H9 (cell line): ENCODE measurements around the gene ELK1. TPM values are rescaled to one million over a fixed set of nuclear protein-coding genes. Genes with fewer than 3 reads are reported as not detected.

Source experiments
- DNase-seq: peaks from one replicate; pipeline ENCODE4 v3.0.0-alpha.2; 2017
- H2AFZ ChIP-seq: one replicate; pipeline ENCODE4 v1.6.1; 2013; ENCODE audit warnings: mild to moderate bottlenecking, low read length, control low read depth, moderate library complexity
- H2AK5ac ChIP-seq: 2 replicates; pipeline ENCODE4 v1.6.1; 2013; ENCODE audit warnings: low read length, control low read depth, mixed read lengths; ENCODE audit not compliant: insufficient read length
- H2BK120ac ChIP-seq: one replicate; pipeline ENCODE4 v1.6.1; 2013; ENCODE audit warnings: low read depth, mild to moderate bottlenecking, low read length, control low read depth, inconsistent platforms; ENCODE audit not compliant: poor library complexity, severe bottlenecking
- H2BK12ac ChIP-seq: 2 replicates; pipeline ENCODE4 v1.6.1; 2013; ENCODE audit warnings: low read length, control low read depth, mixed read lengths, low read depth; ENCODE audit not compliant: insufficient read length
- H2BK15ac ChIP-seq: 2 replicates; pipeline ENCODE4 v1.6.1; 2013; ENCODE audit warnings: low read depth, low read length, control low read depth
- H2BK20ac ChIP-seq: one replicate; pipeline ENCODE4 v1.6.1; 2013; ENCODE audit warnings: low read depth, mild to moderate bottlenecking, low read length, control low read depth, inconsistent platforms; ENCODE audit not compliant: poor library complexity, severe bottlenecking
- H2BK5ac ChIP-seq: 2 replicates; pipeline ENCODE4 v1.6.1; 2013; ENCODE audit warnings: low read length, control low read depth, mixed read lengths; ENCODE audit not compliant: insufficient read length
- H3K14ac ChIP-seq: 2 replicates; pipeline ENCODE4 v1.6.1; 2013; ENCODE audit warnings: low read length, control low read depth; ENCODE audit not compliant: insufficient read depth
- H3K18ac ChIP-seq: 2 replicates; pipeline ENCODE4 v1.6.1; 2013; ENCODE audit warnings: low read depth, mild to moderate bottlenecking, mixed read lengths, low read length, control low read depth; ENCODE audit not compliant: insufficient read length
- H3K23ac ChIP-seq: 2 replicates; pipeline ENCODE4 v1.6.1; 2013; ENCODE audit warnings: low read length, control low read depth, mixed read lengths, low read depth; ENCODE audit not compliant: insufficient read length
- H3K23me2 ChIP-seq: 2 replicates; pipeline ENCODE4 v1.6.1; 2013; ENCODE audit warnings: low read depth, mild to moderate bottlenecking, mixed read lengths, low read length, control low read depth; ENCODE audit not compliant: insufficient read length, poor library complexity, severe bottlenecking
- H3K27ac ChIP-seq: 2 replicates; pipeline ENCODE4 v1.5.1; 2013; ENCODE audit warnings: low read length, control low read depth, mixed read lengths, low read depth; ENCODE audit not compliant: insufficient read length
- H3K27me3 ChIP-seq: 2 replicates; pipeline ENCODE4 v1.6.1; 2013; ENCODE audit warnings: low read length, control low read depth, inconsistent platforms; ENCODE audit not compliant: insufficient read depth
- H3K4ac ChIP-seq: 2 replicates; pipeline ENCODE4 v1.6.1; 2013; ENCODE audit warnings: low read depth, mild to moderate bottlenecking, control low read depth, inconsistent platforms, low read length, moderate library complexity
- H3K4me1 ChIP-seq: 2 replicates; pipeline ENCODE4 v1.6.1; 2013; ENCODE audit warnings: low read length, control low read depth, inconsistent platforms; ENCODE audit not compliant: insufficient read depth
- H3K4me2 ChIP-seq: 2 replicates; pipeline ENCODE4 v1.6.1; 2013; ENCODE audit warnings: low read length, control low read depth, mixed read lengths; ENCODE audit not compliant: insufficient read length, insufficient read depth
- H3K56ac ChIP-seq: 2 replicates; pipeline ENCODE4 v1.6.1; 2013; ENCODE audit warnings: low read depth, mild to moderate bottlenecking, mixed read lengths, low read length, control low read depth; ENCODE audit not compliant: insufficient read length
- H3K79me1 ChIP-seq: 2 replicates; pipeline ENCODE4 v1.6.1; 2013; ENCODE audit warnings: low read depth, mild to moderate bottlenecking, moderate library complexity, low read length, control low read depth, inconsistent platforms; ENCODE audit not compliant: insufficient read depth, poor library complexity, severe bottlenecking
- H3K79me2 ChIP-seq: 2 replicates; pipeline ENCODE4 v1.6.1; 2013; ENCODE audit warnings: low read length, control low read depth, inconsistent platforms; ENCODE audit not compliant: insufficient read depth
- H3K9ac ChIP-seq: 2 replicates; pipeline ENCODE4 v1.6.1; 2013; ENCODE audit warnings: low read length, control low read depth, mixed read lengths; ENCODE audit not compliant: insufficient read length; ENCODE audit errors: extremely low read depth
- H3K9me3 ChIP-seq: one replicate; pipeline ENCODE4 v1.6.1; 2013; ENCODE audit warnings: low read depth, low read length, inconsistent platforms; ENCODE audit not compliant: control insufficient read depth
- H3T11ph ChIP-seq: one replicate; pipeline ENCODE4 v1.6.1; 2013; ENCODE audit warnings: mild to moderate bottlenecking, low read length, control low read depth, inconsistent platforms
- H4K20me1 ChIP-seq: one replicate; pipeline ENCODE4 v1.6.1; 2013; ENCODE audit not compliant: control insufficient read depth, insufficient read length, insufficient read depth
- H4K5ac ChIP-seq: 2 replicates; pipeline ENCODE4 v1.6.1; 2013; ENCODE audit warnings: low read depth, mild to moderate bottlenecking, mixed read lengths, low read length, control low read depth; ENCODE audit not compliant: insufficient read length
- H4K8ac ChIP-seq: replicated peaks from 2 replicates; pipeline ENCODE4 v1.6.1; 2013; ENCODE audit warnings: low read length, control low read depth, mixed read lengths, low read depth; ENCODE audit not compliant: insufficient read length
- H4K91ac ChIP-seq: 2 replicates; pipeline ENCODE4 v1.6.1; 2013; ENCODE audit warnings: low read depth, mild to moderate bottlenecking, moderate library complexity, mixed read lengths, low read length, control low read depth; ENCODE audit not compliant: insufficient read length
- H3K27ac Mint-ChIP-seq, 3 experiments: 2 replicates in 2 of 3; 3 replicates in 1 of 3; pipeline ENCODE4 v1.8.0; 2020 to 2021; ENCODE audit warnings: mixed read lengths in 3 of 3, mild to moderate bottlenecking in 1 of 3, moderate library complexity in 1 of 3
- H3K27me3 Mint-ChIP-seq: 2 replicates; pipeline ENCODE4 v1.8.0; 2021; ENCODE audit warnings: low read depth, mild to moderate bottlenecking, moderate library complexity, mixed read lengths
- H3K36me3 Mint-ChIP-seq, 3 experiments: 2 replicates in 2 of 3; 3 replicates in 1 of 3; pipeline ENCODE4 v1.8.0; 2020 to 2021; ENCODE audit warnings: low read depth in 3 of 3, mixed read lengths in 3 of 3; ENCODE audit not compliant: insufficient read depth in 1 of 3
- H3K4me1 Mint-ChIP-seq, 2 experiments: 2 replicates each; pipeline ENCODE4 v1.8.0; 2020; ENCODE audit warnings: mixed read lengths in 2 of 2
- H3K4me3 Mint-ChIP-seq, 2 experiments: 2 replicates in 1 of 2; 3 replicates in 1 of 2; pipeline ENCODE4 v1.8.0; 2020 to 2021; ENCODE audit warnings: mild to moderate bottlenecking in 2 of 2, mixed read lengths in 2 of 2, moderate library complexity in 1 of 2
- H3K9me3 Mint-ChIP-seq, 2 experiments: 2 replicates in 1 of 2; 3 replicates in 1 of 2; pipeline ENCODE4 v1.8.0; 2020; ENCODE audit warnings: mild to moderate bottlenecking in 2 of 2, mixed read lengths in 2 of 2, moderate library complexity in 1 of 2
- CTCF ChIP-seq: fragments of 200-600 bp; sonication (generic); conservative IDR thresholded peaks from 3 replicates; pipeline ENCODE4 v1.8.0; 2021; ENCODE audit warnings: antibody characterized with exemption, mild to moderate bottlenecking
- WGBS: extraction: QIAGEN DNeasy Blood & Tissue Kit; methylation state at CpG from one replicate; pipeline ENCODE4 v1.1.7; 2013; ENCODE audit warnings: missing lambda C conversion rate, low lambda C conversion rate, mixed read lengths; ENCODE audit not compliant: insufficient read length; ENCODE audit errors: extremely low coverage; 5-methylcytosine and 5-hydroxymethylcytosine counted together
- total RNA-seq: library from RNA; stranded (reverse); gene quantifications from 2 replicates; pipeline ENCODE4 v1.2.1, GENCODE V29; 2021

ELK1 gene
- total RNA-seq, 1 experiment from 2014 or later: 49.8 TPM

DNA sequence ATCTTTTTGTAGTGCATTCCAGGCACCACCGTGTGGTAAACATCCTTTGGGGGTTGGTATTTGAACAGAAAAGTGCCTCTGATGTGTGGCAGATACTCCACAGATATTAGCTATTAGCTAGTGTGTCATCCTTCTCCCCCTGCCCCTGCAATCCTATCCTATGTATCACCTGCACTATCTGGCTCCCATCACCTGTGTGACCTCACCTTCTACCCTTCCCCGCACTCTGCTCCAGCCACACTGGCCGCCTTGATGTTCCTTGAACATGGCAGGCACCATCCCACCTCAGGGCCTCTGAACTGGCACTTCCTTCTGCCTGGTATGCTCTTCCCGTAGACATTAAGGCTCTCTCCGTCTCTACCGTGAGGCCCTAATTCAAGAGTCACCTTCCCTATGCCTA, 3.7 kb downstream of the ELK1 start:
- no peak overlapping the region for H2BK12ac ChIP-seq
- no peak overlapping the region for H3T11ph ChIP-seq
- H3K18ac ChIP-seq: no peak overlapping the region
- no peak overlapping the region for H3K9ac ChIP-seq
- no peaks in the 10 kb centered on the region; the same call in 1 of the 2 replicates for H3K4me1 ChIP-seq
- H3K4ac ChIP-seq: no peak overlapping the region
- H4K20me1 ChIP-seq: no peaks in the 10 kb centered on the region
- no peak overlapping the region for H4K91ac ChIP-seq
- no peak overlapping the region for H2BK120ac ChIP-seq
- no peaks in the 10 kb centered on the region for H3K23me2 ChIP-seq
- H3K23ac ChIP-seq: no peak overlapping the region
- H2AFZ ChIP-seq: no peak overlapping the region
- no peak overlapping the region for H3K56ac ChIP-seq
- Mint-ChIP-seq H3K27me3 (no peaks in the 10 kb centered on the region; the same call in none of the 2 replicates), H3K36me3 (peaks cover 25 to 45% (median 39%) of the 10 kb centered on the region in 3 experiments), H3K27ac (peak overlapping the region in 1 of 3 experiments; percentile 23; a peak in 1 of 7 replicates), H3K9me3 (peaks cover 79 to 83% of the 10 kb centered on the region in 2 experiments), H3K4me1 (peaks cover 20 to 24% of the 10 kb centered on the region in 2 experiments), H3K4me3 (no peak overlapping the region)
- H2AK5ac ChIP-seq: no peak overlapping the region
- no peak overlapping the region for H3K14ac ChIP-seq
- H3K27me3 ChIP-seq: no peaks in the 10 kb centered on the region
- no peak overlapping the region for H4K5ac ChIP-seq
- DNase-seq: no peak
- no peak for TF ChIP-seq CTCF
- no peak overlapping the region for H3K27ac ChIP-seq
- no peak overlapping the region for H4K8ac ChIP-seq
- H3K79me2 ChIP-seq: no peaks in the 10 kb centered on the region
- H2BK5ac ChIP-seq: no peak overlapping the region
- no CpG with 5 or more reads among the region's 6 CpGs for WGBS
- peaks cover 2% of the 10 kb centered on the region for H3K79me1 ChIP-seq
- H2BK15ac ChIP-seq: no peak overlapping the region
- peaks cover 55% of the 10 kb centered on the region for H3K9me3 ChIP-seq
- H2BK20ac ChIP-seq: no peak overlapping the region
- no peak overlapping the region for H3K4me2 ChIP-seq
